ENCODE data around the gene FGD5. TPM values are rescaled to one million over a fixed set of nuclear protein-coding genes. Genes with fewer than 3 reads are reported as not detected.

The FGD5 gene
- total and polyA plus RNA-seq, 9 of the 15 experiments (the other 6 are each of a cell fraction or from before 2014, with no cell fraction given) = 0.18 TPM; not detected in 8

- BruUV-seq (replicated peaks) = no TSS peak
- H3K4me2 ChIP-seq (ENCODE audit: insufficient read depth, low read length) = no peak overlapping the region
- H3K79me2 ChIP-seq (ENCODE audit: control insufficient read depth, insufficient read depth, low read length) = no peaks in the 10 kb centered on the region
- no peaks in the 10 kb centered on the region for H3K36me3 ChIP-seq (ENCODE audit: control insufficient read depth, insufficient read depth, low read length)
- TF ChIP-seq SOX6 (IDR thresholded peaks at IDR 0.05) (no peak), ARNT (IDR thresholded peaks at IDR 0.05) (no peak), CTBP1 (IDR thresholded peaks at IDR 0.05; ENCODE audit: borderline replicate concordance) (no peak), MCM5 (IDR thresholded peaks at IDR 0.05; ENCODE audit: low read depth) (no peak), ZNF41 (CRISPR knock-in tag; conservative IDR thresholded peaks at IDR 0.05) (no peak), ELK3 (CRISPR knock-in tag; IDR thresholded peaks at IDR 0.05) (no peak), POLR2A (conservative IDR thresholded peaks at IDR 0.05) (no peak), ZSCAN32 (CRISPR knock-in tag; IDR thresholded peaks at IDR 0.05) (no peak), RERE (CRISPR knock-in tag; IDR thresholded peaks at IDR 0.05; ENCODE audit: borderline replicate concordance) (no peak), ILF3 (IDR thresholded peaks at IDR 0.05; ENCODE audit: borderline replicate concordance) (no peak), DEAF1 (CRISPR knock-in tag; IDR thresholded peaks at IDR 0.05) (no peak)
- FAIRE-seq = no peak
- intact Hi-C loops (cut with micrococcal nuclease) (no loop called here), in situ Hi-C loops (cut with MboI) (loop anchor here (25.0 kb wide), 2 partner anchors 399 to 1249 kb away; no protein-coding TSS in a partner anchor)
- H2AFZ ChIP-seq (ENCODE audit: low read depth, low read length) = no peak overlapping the region
- no peak overlapping the region for H3K27ac ChIP-seq (ENCODE audit: extremely low read depth, low read depth, low read length)
- H3K4me1 ChIP-seq (replicated peaks in 1 of 2; ENCODE audit: control insufficient read depth in 2 of 2, insufficient read depth in 2 of 2, low read length in 2 of 2) = no peaks in the 10 kb centered on the region
- ChIA-PET CTCF (ENCODE audit: low intra/inter-chr PET ratio) (no interaction called here), POLR2A (interaction anchor here (0.5 to 1.2 kb wide), 3 partner anchors 11 to 239 kb away, joined by 3 to 4 read pairs (median 4); no protein-coding TSS in a partner anchor)
- no peak for DNase-seq (ENCODE audit: extremely low read depth in 1 of 4, low spot score in 3 of 4)
- H4K20me1 ChIP-seq (replicated peaks; ENCODE audit: control insufficient read depth, insufficient read depth, low read length) = peaks cover 14% of the 10 kb centered on the region; the same call in 1 of the 2 replicates
- peak; percentile 15; the same call in 2 of the 3 replicates for ATAC-seq
- no peak overlapping the region; a peak in 1 of 4 replicates for H3K9ac ChIP-seq (ENCODE audit: insufficient read depth in 1 of 2, low read depth in 2 of 2, low read length in 2 of 2)
- H3K4me3 ChIP-seq = no peak overlapping the region
- WGBS (ENCODE audit: insufficient coverage, low coverage, missing lambda C conversion rate) = under 1% methylated on average over 11 of the region's 11 CpGs
- no peaks in the 10 kb centered on the region for H3K9me1 ChIP-seq (ENCODE audit: control insufficient read depth, insufficient read depth, low read length)
- H3K27me3 ChIP-seq (ENCODE audit: control insufficient read depth in 2 of 2, insufficient read depth in 2 of 2, low read length in 2 of 2) = peaks cover 27 to 53% of the 10 kb centered on the region in 2 experiments
- H3K9me3 ChIP-seq (replicated peaks; ENCODE audit: control insufficient read depth, insufficient read depth, low read depth, low read length) = no peaks in the 10 kb centered on the region
These were observed 92.9 kb downstream of the FGD5 start for GRCh38 chr3:14911651-14912050.

Data from K562 (cell line).